H1 (cell line): ENCODE results near the gene PIK3CA. TPM values are rescaled to one million over a fixed set of nuclear protein-coding genes. Genes with fewer than 3 reads are reported as not detected.

Experiments
- CHD7 ChIP-seq: fragments of 300-600 bp; sonication (generic); IDR thresholded peaks from 2 replicates; pipeline ENCODE4 v1.7.1; 2012; ENCODE audit warnings: low read length, moderate library complexity, mild to moderate bottlenecking, inconsistent platforms; ENCODE audit not compliant: insufficient replicate concordance
- GABPA ChIP-seq: IDR thresholded peaks from 2 replicates; pipeline ENCODE4 v1.6.1; 2011; ENCODE audit warnings: mild to moderate bottlenecking, low read length, moderate library complexity, borderline replicate concordance; ENCODE audit not compliant: insufficient read depth
- HDAC6 ChIP-seq: IDR thresholded peaks from one replicate; pipeline ENCODE4 v1.7.1; 2012; ENCODE audit warnings: low read depth, mild to moderate bottlenecking, inconsistent platforms, low read length, moderate library complexity
- JUND ChIP-seq: IDR thresholded peaks from 2 replicates; pipeline ENCODE4 v1.6.1; 2011; ENCODE audit warnings: mild to moderate bottlenecking, improper control_type of control experiment, low read length
- MAFK ChIP-seq: IDR thresholded peaks from 2 replicates; pipeline ENCODE4 v1.6.1; 2012; ENCODE audit warnings: low read depth, mild to moderate bottlenecking, improper control_type of control experiment, low read length
- TCF12 ChIP-seq: IDR thresholded peaks from 2 replicates; pipeline ENCODE4 v1.6.1; 2011; ENCODE audit warnings: low read depth, mild to moderate bottlenecking, low read length
- polyA plus RNA-seq, 7 experiments: library from polyadenylated mRNA; depleted of rRNA in 3 of 7; stranded (reverse) in 5 of 7; unstranded in 2 of 7; fragments of >200 nt in 5 of 7; fragments of 200-250 nt in 2 of 7; gene quantifications; 1 replicate in 5 of 7; 2 replicates in 1 of 7; 4 replicates in 1 of 7; pipeline versions ENCODE4 v1.2.1 to v1.2.3, GENCODE V29; 2011 to 2013; ENCODE audit warnings: missing spikeins in 2 of 7, mixed read lengths in 2 of 7
- total RNA-seq: library from RNA; stranded (reverse); fragmentation: NEBNext Ultra II Directional; extraction: Animal tissue kit (Norgen Biotek cat#: 25700); gene quantifications from 2 replicates; pipeline ENCODE4 v1.2.1, GENCODE V29; 2021

Gene PIK3CA
- total and polyA plus RNA-seq, 2 of the 8 experiments (the other 6 are each of a cell fraction or from before 2014, with no cell fraction given): 1.6 to 11.3 TPM

- TF ChIP-seq GABPA (no peak), MAFK (no peak), CHD7 (no peak), HDAC6 (no peak), TCF12 (no peak), JUND (no peak)
These were observed 76.4 kb downstream of the PIK3CA start (continued) for GRCh38 chr3:179224584-179224983.
